HG03066 (cell line): ENCODE measurements around the gene ARHGAP15.
A peak's percentile ranks its signal among the peaks of the same experiment; 100 is the strongest.

Experiments
- ATAC-seq: cut with Tn5 transposase; IDR thresholded peaks from one replicate; pipeline ENCODE4 v1.9.1; 2021; ENCODE audit warnings: low read depth; ENCODE audit not compliant: unreplicated experiment

ARHGAP15 gene

DNA sequence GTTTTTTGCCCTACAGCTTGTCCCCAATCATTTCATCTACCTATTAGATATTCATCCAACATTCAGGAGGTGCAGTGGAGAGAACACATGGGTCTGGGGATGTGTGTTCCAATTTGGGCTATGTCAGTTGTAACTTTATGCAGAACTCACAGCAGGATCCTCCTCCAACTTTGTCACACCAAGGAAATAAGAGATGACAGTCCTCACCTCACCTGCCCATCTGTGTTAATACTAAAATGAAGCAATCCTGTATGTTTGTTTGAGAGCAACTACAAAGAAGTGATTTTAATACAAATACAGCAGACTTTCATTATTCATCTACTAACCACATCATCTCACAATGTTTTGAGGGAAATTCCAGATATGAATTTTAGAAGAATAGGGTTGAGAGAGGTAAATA lies 126.7 kb downstream of the ARHGAP15 start:
- ATAC-seq, result no peak

DNA sequence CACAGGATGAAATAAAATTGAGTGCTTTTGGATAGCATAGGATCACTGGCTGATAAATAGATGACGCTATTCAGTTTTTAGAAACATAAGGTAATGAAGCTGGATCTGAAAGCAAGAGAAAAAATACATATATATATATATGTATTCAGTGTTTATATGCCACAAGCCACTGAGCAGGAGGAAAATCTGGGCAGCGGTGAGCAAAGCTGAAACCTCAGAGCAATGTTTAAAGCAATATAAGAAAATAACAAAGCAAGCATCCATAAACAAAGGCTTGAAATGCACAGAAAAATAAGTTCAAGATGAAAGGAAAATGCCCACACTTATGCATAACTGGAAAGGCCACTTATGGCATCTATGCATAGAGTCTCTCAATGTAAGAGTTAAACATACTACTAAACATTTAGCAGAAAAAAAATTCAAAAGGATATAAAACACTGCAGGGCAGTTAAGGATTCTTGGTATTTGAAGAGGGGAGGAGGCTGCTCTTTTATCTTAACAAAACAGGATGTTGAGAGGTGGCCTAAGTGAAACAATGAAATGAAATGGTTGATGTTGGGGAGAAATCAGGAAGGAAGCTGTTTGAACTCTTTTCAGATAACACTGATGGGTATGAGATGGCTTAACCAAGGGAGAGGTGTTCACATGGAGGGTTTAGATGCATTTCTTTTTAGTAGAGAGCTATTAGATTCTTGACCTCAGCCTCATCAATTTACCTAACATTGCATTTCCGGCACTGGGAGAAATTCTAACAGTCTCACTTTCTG lies 129.1 kb downstream of the ARHGAP15 start:
- no peak for ATAC-seq

DNA sequence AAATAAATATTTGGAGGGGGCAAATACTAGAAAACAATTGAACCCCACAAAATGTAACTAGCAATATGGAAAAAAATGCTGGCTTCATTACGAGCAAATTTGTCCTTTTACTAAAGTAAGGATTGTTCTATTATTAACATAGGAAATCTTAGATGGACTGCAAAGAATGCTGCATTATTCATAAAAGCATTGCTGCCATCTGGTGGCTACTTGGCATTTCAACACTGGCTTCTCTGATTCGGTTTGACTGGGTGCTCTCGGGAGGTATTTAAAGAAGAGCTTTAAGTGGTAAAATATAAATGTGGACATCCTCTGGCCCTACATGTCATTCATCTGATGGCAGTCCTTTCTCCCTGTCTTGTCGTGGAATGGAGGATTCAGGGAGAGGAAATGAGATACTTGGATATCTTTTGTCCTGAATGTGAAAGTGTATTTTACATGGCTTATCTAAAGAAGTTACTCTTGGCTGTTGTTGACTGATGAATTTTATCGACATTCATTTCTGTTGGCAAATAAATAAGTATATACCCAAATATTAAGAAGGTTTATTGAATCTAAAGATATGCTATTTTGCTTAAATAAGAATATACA lies 130.2 kb downstream of the ARHGAP15 start:
- ATAC-seq, result peak; percentile 51

DNA sequence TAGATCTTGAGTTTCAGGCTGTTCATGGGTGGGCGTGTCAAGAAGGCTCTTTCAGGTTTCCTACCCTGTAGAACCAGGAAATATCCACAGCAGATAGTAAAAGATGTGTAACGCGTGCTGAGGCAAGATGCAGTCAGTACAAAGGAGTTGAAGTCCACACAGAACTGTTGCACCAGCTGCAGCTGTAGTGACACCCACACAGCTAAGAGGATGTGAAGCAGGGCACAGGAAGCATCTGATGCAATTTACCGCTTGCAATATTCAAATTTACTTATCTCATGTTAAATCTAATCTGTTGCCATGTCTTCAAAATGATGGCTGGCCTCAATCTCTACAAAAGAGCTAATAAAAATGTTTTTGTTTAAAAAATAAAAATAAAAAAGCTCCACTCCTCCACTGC lies 132.8 kb downstream of the ARHGAP15 start:
- ATAC-seq, result no peak

DNA sequence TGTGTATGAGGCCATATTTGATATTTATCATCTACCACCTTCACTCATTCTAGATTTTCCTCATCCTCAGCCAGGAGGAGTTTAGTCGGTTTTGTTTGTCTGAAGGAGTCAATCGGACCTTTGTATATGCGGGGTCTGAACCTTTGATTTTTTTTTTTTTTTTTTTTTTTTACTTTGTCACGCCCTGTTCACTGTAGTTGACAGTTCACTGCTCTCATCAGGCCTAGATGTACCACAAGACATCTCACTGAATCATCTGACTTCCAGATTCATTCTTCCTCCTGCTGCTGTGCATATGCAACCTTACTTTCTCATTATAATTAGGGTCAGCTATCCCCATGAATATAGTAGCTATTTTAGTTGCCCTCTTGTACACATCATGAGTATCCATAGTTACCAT lies 133.2 kb downstream of the ARHGAP15 start:
- ATAC-seq, result no peak

DNA sequence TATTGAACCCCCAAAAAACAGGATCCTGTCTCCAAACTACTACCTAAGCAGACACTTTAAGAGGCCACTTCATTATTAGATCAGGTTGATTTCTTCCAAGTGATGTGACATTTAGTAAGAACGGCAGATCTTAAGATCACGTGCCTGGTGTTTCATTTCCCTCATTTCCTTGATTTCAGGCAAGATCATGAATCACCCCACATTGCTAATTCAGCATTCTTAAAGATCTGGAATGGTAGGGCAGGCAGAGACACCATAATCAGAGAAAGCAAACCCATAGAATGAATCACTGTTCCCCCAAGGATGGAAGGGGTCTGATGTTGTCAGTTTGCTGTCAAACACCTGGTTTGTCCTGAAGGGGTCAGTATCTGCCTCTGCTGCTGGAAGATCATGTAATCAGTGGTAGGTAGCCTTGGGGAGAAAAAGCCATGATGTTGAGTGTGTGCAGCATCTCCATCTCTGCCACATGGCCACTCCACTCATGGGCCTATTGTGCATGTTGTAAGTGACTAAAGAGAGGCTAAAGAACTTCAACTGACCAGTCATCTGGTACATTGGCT lies 133.9 kb downstream of the ARHGAP15 start:
- no peak for ATAC-seq

DNA sequence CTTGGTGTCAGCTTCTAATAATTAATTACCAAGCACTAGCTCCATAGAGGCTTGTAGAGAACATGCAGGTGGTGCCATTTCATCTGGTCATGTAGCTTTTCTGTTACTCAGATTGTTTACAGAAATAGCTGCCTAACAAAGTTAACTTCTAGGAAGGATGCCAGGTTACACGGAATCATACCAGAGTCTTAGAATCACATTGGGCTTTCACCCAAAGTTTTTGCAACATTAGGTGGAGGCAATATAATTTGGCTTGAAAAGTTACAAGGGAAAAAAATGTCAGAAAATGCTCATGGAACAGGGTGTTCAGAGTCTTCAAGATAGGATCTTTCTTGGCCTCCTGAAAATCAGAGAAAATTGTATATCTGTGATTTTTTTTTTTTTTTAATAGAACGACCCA lies 135.6 kb downstream of the ARHGAP15 start:
- no peak for ATAC-seq

DNA sequence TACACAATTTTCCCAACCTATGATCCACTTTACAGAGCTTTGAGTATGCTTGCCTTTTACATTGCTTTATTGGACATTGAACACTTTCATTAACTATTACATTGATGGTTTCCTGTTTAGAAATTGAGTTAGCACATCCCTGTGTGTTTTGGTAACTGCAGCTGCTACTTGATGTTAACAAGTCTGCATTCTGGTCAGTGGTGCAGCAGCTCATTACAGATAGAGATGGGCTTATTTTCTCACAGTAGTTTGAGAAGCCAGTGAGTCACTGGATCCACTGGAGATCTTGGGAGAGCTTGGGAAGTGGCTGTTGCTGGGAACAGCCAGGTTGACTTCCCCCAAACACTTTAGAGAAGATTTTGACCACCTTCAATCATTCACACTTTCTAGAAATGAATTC lies 150.5 kb downstream of the ARHGAP15 start:
- ATAC-seq, result no peak

DNA sequence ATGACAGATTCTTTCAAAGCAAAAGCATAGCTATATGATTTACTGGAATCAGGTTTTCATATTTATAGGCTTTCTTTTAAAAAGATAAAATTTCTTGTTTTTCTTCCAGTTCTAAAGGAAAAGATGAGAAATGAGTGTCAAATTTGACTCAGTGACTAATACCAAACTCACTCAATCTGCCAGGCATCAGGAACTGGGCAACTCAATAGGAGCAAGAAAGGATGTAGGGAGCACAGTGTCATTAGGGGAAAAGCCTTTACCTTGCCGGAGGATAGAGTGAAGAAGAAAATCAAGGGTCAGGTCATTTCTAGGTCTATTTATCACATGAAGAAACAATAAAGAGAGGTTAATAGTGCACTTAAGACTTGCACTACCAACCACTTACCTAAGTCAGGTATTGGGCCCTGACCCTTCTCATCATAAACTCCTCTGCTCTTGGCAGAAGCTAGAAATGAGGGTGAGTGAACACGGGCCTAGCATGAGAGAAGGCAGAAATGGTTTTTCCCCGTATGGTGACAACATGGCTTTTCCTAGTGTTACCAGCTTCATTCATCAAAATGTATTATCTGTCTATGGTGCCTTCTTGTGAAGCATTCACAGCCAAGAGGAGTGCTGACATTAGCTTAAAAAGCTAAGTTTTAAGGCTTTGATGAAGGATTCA lies 151.0 kb downstream of the ARHGAP15 start:
- ATAC-seq, result no peak

DNA sequence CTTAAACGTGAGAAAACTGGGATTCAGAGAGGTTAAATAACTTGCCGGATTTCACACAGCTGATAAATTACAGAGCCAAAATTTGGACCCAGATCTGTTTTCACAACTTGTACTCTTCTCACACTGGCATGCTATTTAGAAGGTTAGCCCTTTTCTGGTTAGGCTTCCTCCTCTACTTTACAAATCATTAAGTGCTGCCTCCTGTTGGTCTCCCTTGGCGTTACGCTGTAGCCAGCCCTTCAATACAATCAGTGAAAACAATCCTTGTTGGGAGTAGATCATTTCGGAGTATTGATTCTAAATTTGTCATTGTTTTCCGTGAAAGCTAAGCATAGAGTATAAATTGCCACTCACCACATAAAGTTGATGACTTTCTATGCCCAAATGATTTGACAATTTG lies 153.5 kb downstream of the ARHGAP15 start:
- ATAC-seq, result no peak

DNA sequence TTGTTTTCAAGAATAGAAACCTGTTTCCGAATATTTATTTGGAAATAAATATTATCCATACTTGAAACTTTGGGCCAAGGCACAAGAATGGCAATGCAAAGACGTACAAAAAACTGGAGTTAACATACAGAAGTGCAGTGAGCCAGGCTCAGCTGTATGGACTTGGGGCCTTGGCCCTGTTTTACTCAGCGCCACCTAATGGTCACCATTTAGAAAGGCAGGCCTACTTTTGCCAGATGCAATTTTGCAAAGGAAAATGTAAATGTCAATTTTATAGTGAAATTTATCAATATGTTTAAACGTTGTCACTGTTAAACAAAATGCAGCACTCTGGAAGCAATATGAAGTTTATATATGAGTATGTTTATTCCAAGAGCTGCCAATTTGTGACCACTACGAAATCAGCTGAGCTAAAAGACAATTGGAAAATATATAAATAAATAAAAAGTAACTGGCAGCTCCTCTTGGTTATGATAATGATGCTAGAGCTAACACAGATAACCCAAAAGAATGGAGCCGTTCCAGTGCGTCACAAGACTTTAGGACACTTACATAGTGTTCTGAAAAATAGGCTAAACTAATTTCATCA lies 155.0 kb downstream of the ARHGAP15 start:
- peak; percentile 72 for ATAC-seq

DNA sequence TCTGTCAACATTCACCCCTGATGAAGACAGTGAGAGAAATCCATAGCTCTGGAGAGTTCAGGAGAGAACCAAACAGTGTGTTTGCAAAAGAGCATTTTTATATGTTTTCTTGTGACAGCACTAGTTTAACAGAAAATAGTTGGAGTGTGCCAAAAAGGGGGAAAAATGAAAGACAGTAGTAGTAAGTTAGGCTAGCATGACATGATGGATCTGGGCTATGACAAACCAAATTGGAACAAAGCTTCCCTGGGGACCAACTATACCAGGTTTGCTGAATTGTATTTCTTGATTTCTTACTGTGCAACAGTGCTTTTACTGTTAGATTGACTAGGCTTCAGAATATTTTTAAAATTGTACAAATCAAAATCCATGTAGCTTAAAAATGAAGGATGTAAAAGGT lies 159.8 kb downstream of the ARHGAP15 start:
- ATAC-seq, result no peak

DNA sequence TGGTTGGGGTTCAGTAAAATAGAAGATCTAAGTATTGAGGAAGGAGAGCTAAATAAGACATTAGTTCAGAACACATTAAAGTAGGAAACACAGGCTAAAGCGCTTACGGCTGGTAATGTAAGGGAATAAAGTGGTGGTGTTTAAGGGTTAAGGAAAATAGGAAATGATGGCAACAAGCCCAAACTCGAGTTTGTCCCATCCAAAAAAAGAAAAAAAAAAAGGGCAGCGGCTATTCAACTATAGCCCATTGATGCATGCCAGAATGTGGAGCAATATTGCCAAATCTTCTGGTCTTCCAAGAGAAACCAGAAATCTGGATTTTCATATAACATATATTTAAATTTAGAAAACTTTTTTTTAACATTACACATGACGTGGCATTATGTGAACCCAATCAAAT lies 161.0 kb downstream of the ARHGAP15 start:
- ATAC-seq, result no peak

DNA sequence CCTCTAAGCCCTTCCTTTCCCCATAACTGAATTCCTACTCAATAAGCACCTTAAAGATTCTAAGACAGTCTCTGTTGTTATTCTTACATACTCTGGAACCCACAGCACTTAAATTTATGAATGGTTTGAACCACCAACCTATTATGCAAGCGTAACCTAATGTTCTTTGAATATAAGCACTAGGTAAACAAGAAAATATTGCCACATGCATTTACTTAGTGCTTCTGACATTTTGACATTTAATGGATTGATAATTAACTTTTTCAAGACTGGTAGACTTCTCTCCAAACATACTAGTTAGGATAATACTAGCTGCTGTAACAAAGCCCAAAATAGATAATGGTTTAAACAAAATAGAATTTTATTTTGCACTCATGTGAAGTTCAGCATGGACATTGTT lies 164.8 kb downstream of the ARHGAP15 start:
- no peak for ATAC-seq

DNA sequence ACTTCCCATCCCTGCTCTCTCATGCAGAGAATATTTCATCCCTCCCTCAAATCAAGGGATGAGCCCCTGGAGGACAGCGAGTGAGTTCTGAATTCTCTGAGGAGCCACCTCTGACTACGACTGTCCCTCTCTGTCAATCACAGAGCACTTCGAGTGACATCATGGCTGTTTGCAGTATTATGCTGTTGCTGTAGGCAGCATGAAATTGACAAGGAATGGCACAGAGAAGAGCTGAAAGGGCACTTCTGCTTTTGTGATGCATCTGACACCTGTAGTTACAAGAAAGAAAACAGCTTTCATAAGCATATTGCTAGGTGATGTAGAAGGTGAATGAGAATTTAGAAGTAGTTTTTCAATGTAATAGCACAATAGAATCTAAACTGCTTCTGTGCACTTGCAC lies 166.9 kb downstream of the ARHGAP15 start:
- no peak for ATAC-seq

DNA sequence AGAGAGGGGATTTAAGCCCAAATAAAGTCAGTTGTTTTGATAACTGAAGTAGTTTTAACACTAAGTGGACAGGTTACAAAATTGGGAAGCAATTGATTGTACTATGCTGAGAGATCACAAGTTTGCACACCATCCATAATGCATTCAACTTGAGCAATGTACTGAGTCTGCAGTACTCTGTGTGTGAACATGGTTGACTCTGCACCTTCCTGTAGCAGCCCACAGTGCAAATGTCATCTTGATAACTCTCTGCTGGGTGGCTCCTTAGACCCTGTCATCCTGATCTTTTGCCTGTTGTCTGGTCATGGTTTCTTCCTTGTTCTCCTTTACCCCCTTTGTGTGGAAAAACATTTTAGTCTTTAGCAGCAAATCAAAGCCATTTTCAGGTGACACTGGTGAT lies 168.0 kb downstream of the ARHGAP15 start:
- ATAC-seq, result no peak

DNA sequence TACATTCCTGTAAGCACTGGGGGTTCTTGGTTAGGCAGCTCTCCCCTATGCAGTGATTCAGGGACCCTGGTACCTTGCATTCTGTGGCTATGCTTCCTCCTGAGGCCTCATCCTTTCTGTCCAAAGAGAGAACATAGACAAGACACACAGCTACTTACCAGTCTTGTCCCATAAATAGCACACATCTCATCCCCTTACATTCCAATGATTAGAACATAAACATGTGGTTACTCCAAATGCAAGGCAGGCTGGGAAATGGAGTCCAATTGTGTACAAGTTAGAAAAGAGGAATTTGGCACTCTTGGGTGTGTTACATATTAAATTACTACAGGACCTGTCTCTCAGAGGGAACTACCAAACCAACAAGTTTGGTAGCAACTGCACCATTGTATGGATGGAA lies 171.3 kb downstream of the ARHGAP15 start:
- ATAC-seq, result no peak

DNA sequence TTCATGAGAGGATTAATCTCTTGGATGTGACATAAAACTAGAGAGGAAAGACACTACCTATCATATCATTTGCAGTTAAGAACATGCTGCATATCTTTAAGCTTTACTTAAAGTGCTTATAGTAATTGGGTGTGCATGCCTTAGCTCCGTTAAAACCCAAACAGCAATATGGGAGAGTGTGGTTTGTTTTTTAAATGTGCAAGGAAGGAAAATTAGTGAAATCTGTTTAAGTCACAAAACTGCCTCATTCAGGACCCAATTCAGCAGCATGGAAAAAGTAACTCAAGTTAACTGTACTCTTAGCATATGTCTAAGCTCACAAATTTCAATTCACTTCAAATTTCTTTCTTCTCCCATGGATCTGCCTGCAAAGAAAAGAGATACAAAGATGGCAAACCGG lies 182.2 kb downstream of the ARHGAP15 start:
- ATAC-seq, result no peak

DNA sequence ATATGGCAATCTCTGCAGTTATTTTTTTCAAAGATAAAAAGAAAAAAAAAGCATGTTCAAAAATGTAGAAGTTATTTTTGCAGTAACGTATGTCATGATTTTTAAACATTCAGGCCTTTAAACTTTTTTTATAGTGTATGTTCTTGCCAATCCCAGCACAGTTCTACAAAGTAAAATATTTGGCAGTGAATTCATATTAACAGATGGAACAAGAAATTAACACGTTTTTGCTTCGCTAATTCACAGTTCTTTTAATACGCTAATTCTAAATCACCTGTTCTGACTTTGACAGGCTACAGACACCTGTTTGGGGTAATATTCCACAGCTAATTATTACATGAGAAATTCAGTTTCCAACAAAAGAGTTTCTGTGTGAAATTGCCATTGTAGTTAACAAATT lies 183.2 kb downstream of the ARHGAP15 start:
- ATAC-seq, result no peak

DNA sequence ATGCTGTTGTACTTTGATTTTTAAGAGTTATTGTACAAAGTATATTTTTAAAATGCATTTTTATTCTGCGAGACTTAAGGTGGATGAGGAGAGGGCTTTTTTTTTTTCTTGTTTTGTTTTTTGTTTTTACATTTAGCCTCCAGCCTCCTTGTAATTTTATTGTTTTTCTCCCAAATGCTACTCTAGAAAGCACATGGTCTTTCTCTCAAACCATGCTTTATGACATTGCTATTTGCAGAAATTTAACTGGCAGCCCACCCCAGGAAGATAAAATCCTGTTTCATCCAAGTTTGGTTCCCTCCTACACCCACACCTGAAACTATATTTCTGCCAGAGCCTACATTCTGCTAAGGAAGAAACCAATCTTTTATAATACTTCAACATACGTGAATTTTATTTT lies 184.6 kb downstream of the ARHGAP15 start:
- no peak for ATAC-seq

DNA sequence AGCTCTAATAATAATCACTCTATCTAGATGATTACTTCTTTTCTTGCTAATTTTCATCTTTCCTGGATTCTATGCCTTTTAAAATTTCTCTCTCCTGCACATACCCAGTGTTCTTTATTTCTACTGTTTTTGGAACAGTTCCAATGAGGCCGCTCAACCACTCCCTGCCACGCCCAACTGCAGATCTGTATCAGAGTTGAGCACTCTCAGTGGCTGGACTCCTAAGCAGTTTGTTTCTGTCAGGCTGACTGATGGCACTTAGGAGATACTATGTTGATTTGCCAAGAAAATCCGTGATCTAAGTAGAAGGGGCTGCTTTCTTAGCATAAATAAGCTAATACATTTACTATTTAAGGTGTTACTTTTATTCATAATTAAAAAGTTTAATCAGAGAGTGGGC lies 192.8 kb downstream of the ARHGAP15 start:
- no peak for ATAC-seq
